GM18867 (cell line): ENCODE results near the gene RUNX3.
"Not testable (repeated sequence)": the region's sequence is repeated elsewhere in the genome, so short reads cannot be mapped to it uniquely, and the experiment has no call there.

Experiments used
- ATAC-seq: cut with Tn5 transposase; IDR thresholded peaks from one replicate; pipeline ENCODE4 v1.9.1; 2021; ENCODE audit warnings: mild to moderate bottlenecking, moderate library complexity; ENCODE audit not compliant: unreplicated experiment

The RUNX3 gene

GRCh38 chr1:24891367-24891766, 38.7 kb downstream of the RUNX3 start:
- not testable (repeated sequence) for ATAC-seq

DNA sequence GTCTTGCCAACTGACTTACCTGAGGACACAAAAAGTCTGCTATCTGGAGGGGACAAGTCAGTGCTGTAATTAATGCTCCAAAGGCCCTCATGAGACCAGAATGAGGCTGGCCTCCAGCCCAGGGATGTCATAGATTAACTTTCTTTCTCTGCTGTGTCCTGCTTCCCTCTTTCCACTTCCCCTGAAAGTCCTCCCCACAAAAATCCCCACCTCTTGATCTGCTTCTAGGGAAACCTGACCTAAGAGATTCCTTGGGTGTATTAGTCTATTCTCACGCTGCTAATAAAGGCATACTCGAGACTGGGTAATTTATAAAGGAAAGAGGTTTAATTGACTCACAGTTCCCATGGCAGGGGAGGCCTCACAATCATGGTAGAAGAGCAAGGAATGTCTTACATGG, 39.2 kb downstream of the RUNX3 start:
- ATAC-seq, result no peak

- ATAC-seq, result no peak
Measured at GRCh38 chr1:24888971-24889676, 41.0 kb downstream of the RUNX3 start.

DNA sequence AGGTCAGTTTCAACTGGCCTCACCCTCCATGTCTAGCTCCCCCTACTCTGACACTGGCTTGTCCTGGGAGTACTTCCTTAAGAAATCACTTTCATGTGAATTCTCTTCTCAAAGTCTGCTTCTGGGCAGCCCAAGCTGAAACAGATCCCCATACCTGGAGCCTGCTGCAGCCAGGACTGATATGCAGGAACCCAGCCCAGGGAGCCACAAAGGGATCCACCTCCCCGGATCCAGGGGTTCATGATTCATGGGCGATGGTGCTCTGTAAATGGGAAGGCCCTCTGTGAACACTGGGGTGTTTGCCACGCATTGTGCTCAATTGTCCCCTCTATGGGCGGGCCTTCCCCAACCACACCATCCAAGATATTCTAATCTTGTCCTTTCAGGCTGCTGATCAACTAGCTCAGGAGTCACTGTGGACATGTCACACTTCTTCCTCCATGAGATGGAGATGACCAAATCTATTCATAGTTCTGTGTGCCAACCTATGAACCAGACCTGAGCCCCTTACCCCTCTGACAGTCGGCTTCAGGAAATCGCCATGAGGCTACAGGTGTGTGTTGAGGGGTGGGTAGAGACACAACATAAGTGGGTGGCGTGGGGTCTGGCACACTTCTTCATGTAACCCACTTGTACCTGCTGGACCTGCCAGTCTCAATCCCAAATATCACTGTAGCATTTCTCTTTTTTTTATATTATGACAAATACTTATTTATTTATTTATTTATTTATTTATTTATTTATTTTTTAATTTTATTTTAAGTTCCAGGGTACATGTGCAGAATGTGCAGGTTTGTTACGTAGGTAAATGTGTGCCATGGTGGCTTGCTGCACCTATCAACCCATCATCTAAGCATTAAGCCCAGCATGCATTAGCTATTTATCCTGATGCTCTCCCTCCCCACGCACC, 41.8 kb downstream of the RUNX3 start:
- ATAC-seq, result no peak

- ATAC-seq, result no peak
Measured at GRCh38 chr1:24886241-24886640, 43.8 kb downstream of the RUNX3 start.

DNA sequence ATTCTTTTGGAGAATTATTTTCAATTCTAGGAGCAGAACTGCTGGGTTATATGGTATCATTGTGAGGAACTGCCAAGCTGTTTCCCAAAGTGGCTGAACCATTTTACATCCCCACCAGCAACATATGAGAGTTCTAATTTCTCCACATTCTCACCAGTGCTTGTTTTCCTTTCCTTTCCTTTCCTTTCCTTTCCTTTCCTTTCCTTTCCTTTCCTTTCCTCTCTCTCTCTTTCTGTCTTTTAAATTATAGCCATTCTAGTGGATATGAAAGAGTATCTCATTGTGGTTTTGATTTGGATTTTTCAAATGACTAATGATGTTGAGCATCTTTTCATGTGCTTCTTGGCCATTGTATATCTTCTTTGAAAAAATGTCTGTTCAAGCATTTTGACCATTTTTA, 45.3 kb downstream of the RUNX3 start:
- ATAC-seq, result no peak

DNA sequence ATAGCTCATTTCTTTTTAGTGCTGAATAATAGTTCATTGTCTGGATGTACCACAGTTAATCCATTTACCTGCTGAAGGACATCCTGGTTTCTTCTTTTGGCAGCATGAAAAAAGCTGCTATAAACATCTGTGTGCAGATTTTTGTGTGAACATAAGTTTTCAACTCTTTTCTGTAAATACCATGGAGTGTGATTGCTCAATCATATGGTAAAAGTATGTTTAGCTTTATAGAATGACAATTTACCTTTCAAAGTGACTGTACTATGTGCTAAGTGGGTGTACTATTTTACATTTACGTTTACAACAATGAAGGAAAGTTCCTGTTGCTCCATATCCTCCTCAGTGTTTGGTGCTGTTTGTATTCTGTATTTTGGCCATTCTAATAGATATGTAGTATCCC, 49.0 kb downstream of the RUNX3 start:
- ATAC-seq, result no peak

GRCh38 chr1:24878775-24879742, 51.0 kb downstream of the RUNX3 start:
- ATAC-seq, result no peak

DNA sequence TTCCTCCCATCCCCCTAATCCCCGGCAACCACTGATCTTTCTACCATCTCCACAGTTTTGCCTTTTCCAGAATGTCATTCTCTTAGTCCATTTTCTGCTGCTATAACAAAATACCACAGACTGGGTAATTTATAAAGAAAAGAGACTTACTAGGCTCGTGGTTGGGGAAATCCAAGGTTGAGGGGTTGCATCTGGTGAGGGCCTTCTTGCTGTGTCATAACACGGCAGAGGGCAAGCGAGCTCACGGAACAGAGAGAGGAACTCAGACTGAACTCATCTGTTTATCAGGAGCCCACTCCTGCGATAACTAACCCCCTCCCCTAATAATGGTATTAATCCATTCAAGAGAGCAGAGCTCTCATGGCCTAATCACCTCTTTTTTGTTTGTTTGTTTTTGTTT, 52.0 kb downstream of the RUNX3 start:
- no peak for ATAC-seq

DNA sequence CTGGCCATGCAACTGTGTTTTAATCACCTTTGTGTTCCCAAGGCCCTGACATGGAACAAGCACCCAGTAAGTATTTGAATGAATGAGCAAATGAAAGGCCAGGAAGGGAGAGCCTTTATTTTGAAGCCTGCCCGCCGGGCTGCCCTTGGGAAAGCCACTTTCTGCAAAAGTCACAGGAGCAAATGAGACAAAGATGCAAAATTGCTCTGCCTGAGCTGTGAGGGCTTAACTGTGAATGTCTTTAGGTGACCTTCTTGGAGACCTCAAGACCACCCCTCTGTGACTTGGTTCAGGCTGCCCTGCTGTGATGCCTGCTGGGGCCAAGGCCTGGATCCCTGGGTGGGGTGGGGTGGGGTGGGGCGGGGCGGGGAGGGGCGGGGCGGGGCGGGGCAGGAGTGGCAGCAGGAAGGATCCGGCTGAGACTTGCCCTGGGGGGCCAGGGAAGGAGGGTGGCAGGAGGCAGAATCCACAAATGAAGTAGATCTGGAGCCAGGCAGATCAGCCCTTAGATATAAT, 54.0 kb downstream of the RUNX3 start:
- no peak for ATAC-seq

DNA sequence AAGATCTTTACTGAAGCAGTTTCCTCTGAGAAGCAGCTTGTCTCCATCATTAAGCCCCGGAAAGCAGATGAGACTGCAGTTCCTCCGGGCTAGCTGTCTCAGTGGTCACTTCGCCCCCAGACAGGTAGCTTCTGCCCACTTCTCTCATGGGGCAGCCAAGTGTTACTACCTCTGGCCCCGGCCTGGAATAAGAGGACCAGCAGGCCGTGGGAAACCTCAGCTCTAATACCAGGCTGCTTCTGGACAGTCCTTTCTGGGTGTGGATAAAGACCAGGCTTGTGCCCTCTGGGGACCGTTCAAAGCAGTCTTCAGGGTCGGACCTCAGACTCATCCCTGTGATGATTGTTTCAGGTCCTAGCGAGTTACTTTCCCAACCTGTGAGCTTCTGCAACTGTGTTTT, 54.8 kb downstream of the RUNX3 start:
- no peak for ATAC-seq

- ATAC-seq, result no peak
Measured at GRCh38 chr1:24874611-24875234, 55.4 kb downstream of the RUNX3 start.

GRCh38 chr1:24874056-24874455, 56.0 kb downstream of the RUNX3 start:
- no peak for ATAC-seq

- ATAC-seq, result no peak
Measured at GRCh38 chr1:24873148-24873547, 56.9 kb downstream of the RUNX3 start.

DNA sequence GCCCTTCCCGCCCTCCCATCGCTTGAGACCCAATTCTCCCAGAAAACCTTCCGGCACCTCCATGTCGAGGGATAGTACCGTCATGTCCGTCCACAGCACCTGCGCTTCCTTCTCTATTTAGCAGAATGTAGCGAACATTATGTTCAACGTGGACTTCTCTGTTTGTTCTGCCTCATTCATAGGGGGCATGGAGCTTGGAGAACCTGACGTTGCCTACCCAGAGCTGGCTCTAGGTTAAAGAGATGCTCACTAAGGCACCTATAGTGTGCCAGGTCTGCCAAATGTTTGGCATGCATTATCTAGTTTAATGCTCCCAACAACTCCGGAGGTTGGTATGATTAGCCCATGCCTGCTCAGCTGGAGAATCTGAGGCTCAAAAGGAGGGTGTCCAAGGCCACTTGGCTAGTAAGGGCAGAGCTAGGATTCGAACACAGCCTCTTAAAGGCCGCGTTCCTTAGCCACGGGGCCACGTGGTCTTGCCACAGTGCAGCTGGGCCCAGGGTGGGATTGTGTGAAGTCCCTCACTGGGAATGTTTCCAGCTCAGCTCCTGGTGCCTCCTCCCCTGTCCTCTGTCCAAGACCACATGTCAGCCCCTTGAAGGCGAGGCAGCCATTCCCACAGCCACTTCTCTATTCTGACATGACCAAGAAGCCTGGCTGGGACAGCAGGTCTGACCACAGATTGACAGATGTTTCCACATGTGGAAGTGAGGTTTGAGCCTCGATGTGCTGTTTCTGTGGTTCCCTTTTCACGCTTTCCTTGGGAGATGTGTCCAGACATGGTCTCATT, 57.8 kb downstream of the RUNX3 start:
- ATAC-seq, result no peak

- no peak for ATAC-seq
Measured at GRCh38 chr1:24871306-24871901, 58.7 kb downstream of the RUNX3 start.

GRCh38 chr1:24870551-24871195, 59.4 kb downstream of the RUNX3 start:
- no peak for ATAC-seq

DNA sequence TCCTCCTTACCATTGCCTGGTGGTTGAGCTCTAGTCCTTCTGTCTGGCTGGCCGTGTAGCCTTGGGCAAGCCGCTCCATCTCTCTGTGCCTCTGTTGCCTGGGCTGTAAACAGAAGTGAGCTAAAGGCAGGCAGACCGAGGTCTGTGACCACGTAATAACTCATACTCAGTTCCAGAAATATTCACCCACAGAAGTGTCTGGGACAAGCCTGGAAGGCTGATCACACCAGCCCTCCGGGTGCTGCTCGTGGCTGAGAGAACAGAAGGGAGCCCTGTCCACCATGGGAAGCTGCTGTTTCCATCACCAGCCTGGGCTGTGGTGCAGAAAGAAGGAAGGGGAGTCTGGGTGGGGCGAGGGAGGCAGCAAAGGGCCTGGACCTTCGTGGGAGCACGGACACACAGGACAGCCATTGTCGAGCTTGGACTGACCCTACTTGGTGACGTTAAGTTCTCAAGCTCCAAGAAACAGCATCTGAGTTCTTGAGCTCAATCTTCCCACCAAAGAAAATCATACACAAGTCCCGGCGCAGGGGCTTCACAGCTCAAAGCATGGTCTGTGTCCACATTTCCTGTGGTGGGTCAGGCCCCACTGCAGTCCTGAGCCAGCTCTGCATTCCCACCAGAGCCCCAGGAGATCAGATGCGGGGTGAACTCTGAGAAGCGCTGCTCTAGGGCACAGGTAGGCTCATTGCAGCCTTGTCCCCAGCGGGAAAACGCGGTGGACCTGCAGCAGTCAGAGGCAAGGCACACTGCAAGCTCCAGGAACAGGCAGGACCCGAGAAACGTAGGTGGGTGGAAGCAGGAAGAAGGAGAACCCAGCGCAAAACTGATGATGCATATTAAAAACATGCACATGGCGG, 61.8 kb downstream of the RUNX3 start:
- no peak for ATAC-seq
